DMS53 (cell line): ENCODE data around the gene HOXB6.

Source experiments
- DNase-seq: peaks from one replicate; lab custom pipeline; 2025; lab: John Stamatoyannopoulos, UW

Gene HOXB6

DNA sequence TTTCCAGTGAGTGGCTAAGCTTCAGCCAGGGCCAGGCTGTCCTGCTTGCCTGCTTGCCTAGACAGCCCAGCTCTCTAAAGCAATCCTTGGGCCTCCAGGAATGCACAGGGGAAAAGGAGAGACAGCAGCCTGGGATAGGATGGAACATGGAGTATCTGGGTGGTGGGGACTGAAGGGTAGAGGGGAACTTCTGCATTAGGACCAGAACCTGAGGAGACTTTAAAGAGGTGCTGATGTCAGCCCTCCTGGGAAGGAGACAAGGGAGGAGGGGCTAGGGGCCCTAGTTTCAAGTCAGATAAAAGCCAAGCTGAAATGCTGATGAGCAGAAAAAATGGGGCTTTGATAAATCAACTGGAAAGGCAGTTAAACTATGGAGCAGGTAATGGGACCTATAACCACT lies 4.2 kb upstream of the HOXB6 start:
- DNase-seq, result no peak

DNA sequence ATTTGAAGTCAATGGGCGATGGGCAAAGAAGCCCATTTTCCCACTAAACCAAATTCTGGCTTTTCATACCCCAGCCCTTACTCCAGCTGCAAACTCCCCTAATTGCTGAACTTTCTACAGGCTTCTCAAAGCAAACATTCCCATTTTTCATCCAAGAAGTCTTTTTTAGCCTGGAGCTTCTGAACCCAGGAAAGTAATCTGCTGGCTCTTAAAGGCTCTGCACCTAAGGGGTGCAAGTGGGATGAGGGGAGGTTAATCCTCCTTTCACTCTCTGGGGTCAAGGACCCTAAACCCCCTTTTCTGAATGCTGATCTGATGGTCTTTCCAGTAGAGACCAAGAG lies 3.7 kb upstream of the HOXB6 start:
- no peak for DNase-seq

GRCh38 chr17:48606892-48607614 lies 2.3 kb upstream of the HOXB6 start:
- DNase-seq, result no peak

- DNase-seq, result no peak
Observed at GRCh38 chr17:48605991-48606891, 1.5 kb upstream of the HOXB6 start.

DNA sequence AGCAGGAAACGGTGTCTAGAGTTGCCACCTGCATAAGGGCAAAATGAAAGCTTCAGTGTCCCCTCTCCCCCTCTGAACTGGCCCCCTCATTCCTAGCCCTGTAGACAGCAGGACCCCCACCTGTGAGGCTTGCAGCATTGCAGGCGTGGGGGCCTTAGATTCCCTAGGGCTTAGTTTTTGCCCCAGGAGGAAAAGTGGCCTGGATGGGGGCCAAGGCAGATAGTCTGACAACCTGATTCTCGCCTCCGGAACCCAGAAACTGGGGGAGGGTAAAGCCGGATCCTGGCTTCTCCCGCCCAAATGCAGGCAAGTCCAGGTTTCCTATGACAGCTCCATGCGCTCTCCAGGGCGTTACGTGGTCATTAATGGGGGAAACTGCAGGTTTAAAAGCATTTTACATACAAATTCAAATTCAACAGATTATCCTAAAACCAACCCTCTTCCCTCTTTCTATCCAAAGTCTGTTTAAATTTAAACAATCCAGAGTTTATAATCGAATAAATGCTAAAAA lies 678 bp upstream of the HOXB6 start:
- DNase-seq, result no peak

GRCh38 chr17:48603959-48604769 lies 622 bp downstream of the HOXB6 start:
- DNase-seq, result peak; percentile 57

GRCh38 chr17:48601539-48602425 lies 3.0 kb downstream of the HOXB6 start:
- DNase-seq, result peak; percentile 59

DNA sequence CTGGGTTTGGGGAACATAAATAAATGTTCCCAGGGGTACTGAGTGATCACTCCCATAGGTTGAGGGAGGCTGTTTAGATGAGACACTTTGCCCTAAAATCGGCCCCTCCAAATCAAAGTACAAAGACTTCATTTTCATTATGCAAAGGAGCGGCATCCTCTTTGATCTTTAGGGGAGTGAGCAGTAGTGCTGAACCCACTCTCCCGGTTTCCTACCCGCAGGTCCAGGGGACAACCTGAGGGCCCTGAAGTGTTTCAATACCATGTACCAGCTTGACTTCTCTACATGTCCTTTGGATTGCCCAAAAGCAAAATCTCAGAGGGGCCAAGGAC lies 3.6 kb downstream of the HOXB6 start:
- no peak for DNase-seq

DNA sequence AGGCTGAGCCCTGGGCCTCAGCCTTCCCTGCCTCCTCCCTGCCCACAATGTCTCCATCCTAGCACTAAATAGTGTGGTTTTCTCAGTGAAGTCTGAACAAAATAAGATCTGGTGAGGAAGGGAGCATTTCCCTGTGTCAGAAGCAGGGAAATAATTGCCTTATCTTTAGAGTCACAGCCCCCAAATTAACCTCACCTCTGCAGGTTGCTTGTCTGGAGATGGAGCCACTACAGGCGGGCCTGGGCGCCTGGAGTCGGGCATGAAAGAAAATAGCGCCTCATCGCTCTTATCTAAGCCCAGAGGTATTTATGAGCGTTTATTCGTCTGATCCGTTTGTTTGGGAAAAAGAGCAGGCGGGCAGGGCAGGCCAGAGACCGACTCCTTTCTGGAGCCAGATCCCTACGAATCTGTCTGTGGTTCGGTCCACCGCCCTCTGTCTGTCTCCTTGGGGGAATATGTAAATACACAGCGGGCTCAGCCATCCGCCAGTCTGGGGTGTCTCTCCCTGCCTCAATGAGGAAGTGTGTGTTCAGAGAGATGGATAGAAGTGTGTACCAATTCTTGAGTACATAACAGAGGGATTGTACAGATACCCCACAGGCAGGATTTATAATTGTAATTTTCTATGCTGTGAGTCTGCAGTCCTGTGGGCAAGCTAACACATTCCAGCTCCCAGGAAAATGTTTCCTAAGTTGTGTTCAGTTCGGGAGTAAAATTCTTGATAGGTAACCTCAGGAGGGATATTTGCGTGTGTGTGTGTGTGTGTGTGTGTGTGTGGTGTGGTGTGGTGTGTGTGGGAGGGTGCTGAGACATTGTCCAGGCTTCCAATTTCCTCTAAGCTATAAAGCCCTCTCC lies 4.3 kb downstream of the HOXB6 start:
- no peak for DNase-seq

DNA sequence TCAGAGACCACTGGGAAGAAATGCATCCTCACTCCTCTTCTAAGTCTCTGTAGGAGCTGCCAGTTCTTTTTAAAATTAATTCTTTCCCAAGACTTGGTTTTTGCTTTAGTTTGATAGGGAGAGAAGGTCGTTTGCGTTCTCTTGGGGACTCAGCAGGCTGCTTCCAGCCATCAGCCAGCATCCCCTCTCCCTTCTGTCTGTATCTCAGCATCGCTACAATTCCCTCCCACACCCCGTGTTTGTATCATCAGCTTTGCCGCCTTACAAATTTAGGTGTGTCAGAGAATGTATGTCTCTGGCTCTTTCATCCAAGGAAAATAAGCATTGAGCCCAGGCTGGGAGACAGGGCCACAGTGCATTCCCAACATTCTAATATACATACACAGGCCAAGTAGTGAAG lies 5.4 kb downstream of the HOXB6 start:
- DNase-seq, result no peak

- DNase-seq, result no peak
Observed at GRCh38 chr17:48598736-48599135, 6.0 kb downstream of the HOXB6 start.

DNA sequence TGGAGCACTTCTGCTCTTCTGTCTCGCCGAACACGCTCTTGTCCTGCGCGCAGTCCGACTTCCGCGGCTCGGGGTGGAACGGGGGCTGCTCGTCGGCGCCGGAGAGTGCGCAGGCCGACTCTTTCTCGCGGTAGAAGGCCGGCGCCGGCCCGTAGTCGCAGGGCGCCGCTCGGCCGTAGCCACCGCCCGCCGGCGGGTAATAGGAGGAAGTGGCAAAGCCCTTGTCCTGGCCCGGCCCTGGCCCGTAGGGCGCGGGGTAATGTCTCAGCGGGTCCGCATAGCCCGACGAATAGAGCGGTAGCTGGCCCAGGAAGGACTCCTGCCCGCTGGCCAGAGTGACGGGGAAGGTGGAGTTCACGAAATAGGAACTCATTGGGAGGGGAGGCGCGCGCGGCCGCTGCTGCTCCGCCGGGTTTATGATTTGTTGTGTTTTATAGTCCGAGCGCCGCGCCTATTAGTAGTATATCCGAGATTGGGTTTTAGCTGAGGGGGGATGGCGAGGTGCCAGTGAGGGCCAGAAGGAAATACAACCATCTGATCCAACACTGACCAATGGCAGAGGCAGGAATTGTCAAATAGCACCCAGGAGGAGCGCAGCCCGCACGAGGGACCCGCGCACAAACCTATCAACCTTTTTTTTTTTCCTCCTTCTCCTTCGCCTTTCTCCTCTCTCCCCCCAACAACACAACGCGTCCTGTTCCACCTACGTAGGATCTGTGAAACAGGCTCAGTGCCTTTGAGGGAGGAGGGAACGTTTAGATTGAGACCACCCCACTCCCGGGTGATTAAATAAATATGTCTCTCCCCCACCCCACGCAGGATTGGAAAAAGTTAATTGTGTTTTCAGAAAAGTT lies 6.8 kb downstream of the HOXB6 start:
- peak; percentile 65 for DNase-seq

DNA sequence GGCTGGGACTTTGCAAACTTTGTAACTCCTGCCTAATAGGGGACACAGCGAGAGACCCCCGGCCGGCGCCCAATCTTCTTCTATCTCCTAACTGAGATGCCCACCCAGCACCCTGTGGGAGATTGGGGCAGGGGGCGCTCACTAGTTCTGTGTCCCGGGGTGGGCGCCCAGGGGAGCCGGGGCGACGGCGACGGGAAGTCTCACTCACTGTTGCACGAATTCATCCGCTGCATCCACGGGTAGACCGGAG lies 7.3 kb downstream of the HOXB6 start:
- no peak for DNase-seq

DNA sequence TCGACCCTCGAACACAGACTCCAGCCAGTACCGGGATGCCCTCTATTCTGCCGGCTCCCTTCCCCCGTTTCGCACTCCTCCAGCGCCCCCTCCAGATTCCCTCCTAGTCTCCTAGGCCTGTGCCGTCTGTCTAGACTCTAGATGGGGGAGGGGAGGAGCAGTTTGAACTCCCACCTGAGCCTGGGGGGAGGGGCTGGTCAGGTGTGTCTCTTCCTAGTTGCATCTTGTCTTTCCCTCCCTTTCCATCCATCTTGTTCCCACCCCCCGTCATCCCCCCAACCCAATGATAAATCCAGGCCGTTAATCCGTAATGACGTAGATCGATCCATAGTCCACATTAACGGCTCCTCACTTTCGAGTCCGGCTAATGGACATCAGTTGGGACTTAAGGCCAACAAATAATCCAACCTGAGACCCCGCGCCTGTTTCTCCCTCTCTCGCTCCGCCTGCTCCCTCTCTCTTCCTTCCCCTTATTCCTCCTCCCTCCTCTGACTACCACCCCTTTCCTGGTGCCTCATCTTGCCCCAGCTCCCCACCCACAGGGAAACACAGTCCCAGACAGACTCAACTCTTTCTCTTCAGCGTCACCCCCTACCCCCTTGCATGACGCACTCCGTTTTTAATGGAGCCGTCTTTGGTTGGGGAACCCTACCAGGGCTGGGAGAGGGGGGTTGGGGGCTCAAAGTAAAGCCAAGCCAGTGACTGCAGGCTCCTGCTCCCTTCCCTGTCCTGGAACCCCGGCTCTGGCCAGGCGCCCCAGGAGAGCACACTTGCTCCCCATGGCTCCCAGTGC lies 7.9 kb downstream of the HOXB6 start:
- DNase-seq, result no peak

GRCh38 chr17:48596000-48596734 lies 8.6 kb downstream of the HOXB6 start:
- no peak for DNase-seq

GRCh38 chr17:48595278-48595999 lies 9.3 kb downstream of the HOXB6 start:
- no peak for DNase-seq

DNA sequence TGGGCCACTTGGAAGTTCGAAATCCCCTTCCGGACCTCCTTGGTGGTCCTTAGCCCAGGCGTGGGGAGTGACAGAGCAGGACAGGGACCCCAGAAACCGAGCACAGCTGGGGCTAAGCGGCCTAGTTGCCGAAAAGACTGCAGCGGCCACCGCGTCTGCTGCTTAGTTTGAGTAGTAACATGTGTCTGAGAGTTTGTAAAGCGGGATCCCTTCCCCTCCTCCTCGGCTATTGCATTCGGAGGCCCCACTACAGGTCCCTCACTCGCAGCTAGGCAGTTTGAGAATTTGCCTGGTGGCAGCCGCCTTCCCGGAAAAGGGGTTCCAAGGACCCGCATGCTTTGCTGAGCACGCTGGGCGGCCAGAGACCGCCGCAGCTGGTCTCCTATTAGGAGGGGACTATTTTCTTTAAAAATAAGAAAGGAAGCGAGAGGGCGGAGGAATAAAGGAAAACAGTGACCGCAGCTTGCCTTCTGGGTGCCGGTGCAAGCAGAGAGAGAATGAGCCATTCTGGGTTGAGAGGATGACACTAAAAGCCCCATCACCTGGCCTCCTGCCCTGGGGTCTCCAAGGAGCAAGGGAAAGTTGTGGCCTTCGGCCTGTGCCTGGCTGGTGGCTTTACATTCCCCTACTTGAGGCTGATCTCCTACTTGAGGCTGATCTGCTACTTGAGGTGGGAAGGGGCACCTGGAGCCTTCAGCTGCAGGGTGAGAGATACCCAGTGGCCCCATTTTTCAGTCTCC lies 10.1 kb downstream of the HOXB6 start:
- DNase-seq, result no peak
